ENCODE measurements around the gene LCNL1.
A peak's percentile ranks its signal among the peaks of the same experiment; 100 is the strongest.

Gene LCNL1

DNA sequence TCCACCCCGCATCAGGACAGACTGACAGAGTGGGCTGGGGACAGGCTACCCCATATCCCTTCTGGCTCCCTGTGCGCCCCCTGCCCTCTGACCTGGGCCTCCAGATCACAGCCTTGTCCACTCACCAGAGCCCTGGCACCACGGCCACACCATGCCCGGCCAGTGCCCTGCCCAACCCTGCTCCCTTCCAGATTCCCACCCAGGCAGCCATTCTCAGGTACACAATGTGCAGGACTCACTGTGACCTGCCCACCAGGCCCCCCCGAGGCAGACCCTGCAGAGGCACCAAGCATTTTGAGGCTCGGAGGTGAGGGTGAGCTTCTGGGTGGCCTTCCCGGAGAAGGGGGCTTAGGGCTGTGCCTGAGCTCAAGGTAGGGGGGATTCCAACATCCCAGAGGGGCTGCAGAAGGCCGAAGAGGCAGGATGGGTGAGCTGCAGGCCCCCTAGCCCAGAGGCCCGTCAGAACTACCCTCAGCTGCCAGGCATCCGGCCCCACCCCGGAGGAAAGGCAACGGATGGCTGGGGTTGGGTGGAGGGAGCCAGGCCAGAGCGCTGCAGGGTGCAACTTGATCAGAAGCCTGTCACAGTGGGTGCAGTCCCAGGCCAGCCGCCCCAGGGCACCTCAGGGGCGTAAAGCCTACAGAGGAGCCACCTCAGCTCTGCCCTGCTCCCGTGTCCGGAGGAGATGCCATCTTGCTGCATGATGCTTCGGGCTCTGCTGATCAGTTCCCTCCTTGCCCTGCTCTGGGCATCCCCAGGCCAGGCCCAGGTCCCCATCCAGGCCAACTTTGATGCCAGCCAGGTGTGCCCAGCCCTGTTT is at the start of gene LCNL1:
LCNL1 (plus strand) TSS at position 762 of the 820 bp plus-strand sequence. CDS start 594 bp downstream, outside the sequence.
- no peak for DNase-seq

DNA sequence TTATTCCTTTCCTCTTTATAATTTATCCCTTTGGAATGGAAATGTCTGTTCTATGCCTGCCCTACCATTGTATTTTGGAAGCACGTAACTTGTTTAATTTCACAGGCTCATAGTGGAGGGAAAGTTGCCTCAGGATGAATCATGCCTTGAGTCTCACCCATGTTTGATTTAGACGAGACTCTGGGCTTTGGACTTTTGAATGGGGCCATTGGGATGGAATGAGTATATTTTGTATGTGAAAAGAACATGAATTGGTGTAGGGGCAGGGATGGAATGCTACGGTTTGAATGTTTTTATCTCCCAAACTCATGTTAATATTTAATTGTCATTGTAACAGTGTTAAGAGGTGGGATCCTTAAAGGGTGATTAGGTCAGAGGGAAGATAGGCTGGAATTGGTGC is 48.5 kb upstream of the LCNL1 start:
- DNase-seq: no peak

DNA sequence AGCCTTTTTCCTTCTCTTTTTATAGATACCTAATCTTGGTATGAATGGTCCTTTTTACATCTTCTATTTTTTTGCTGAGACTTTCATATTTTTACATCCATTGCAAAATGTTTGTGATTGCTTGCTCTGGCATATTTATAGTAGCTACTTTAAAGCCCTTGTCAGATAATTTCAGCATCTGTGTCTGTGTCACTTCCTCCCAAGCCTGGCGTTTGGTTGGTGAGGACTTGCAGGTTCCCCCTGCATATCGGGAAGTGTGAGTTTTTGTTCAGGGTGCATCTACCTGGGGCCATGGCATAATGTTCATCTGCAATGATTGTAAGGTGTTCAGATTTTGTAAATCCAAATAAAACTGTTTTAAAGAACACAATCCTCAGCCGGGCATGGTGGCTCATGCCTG is 47.1 kb upstream of the LCNL1 start:
- no peak for DNase-seq

DNA sequence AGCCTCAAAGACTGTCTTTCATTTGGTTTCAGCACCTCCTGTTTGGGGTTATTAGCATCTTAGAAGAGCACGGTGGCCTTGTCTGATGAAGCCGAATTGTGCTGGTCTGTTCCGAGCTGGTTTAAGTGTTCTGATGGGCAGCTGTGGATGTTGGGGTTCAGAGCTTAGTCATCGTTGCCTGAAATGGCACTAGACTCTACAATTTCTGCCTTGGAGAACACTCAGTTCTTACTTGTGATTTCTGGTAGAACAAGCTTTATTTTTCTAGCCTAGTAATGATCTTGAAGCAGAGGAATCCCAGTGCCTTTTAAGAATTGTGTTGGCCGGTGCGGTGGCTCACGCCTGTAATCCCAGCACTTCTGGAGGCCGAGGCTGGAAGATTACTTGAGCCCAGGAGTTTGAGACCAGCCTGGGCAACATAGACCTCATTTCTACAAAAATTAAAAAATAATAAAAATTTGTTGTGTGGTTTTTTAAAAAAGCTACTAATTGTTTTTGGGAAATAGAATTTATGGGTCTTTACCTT is 46.1 kb upstream of the LCNL1 start:
- DNase-seq: no peak

GRCh38 chr9:136937186-136938001 is 45.4 kb upstream of the LCNL1 start:
- no peak for DNase-seq

DNA sequence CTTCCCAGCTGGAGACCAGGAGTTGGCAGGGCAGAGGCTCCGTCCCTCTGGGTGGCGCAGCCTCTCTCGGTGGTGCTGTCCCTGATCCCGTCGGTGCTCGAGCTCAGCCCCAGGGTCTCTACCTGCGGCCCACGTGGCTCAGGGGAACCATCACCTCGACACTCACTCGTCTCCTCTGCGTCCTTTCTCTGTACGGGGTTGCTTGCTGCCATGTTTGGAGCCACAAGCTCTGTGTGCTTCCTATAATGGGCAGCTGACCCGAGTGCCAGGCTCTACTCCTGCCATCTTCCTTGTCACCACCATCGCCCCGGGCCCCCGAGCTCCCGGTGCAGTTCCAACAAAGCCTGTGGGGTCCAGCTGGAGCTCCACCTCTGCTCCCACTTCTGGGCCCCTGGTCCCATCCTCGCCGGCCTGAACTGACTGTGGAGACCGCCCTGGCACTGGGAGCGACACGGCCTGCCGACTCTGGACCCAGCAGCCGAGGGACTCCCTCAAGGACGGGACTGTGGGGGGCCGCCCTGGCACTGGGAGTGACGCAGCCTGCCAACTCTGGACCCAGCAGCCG is 43.3 kb upstream of the LCNL1 start:
- DNase-seq: no peak

DNA sequence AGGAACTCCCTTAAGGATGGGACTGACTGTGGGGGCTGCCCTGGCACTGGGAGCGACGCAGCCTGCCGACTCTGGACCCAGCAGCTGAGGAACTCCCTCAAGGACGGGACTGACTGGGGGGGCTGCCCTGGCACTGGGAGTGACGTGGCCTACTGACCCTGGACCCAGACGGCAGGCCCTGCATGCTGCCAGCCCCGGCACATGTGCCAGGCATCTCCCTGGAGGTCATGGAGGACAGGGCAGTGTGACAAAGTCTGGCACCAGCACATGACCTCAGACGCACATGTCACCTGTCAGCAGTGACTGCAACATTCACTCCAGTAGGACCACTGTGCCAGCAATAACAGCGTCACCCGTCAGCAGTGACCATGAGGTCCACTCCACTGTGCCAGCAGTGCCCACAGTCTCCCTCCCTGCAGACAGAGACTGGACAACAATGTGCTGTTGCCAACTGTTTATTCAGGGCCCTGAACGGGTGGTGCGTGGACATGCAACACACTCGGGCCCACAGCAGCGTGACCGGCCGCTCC is 42.7 kb upstream of the LCNL1 start:
- DNase-seq: no peak

DNA sequence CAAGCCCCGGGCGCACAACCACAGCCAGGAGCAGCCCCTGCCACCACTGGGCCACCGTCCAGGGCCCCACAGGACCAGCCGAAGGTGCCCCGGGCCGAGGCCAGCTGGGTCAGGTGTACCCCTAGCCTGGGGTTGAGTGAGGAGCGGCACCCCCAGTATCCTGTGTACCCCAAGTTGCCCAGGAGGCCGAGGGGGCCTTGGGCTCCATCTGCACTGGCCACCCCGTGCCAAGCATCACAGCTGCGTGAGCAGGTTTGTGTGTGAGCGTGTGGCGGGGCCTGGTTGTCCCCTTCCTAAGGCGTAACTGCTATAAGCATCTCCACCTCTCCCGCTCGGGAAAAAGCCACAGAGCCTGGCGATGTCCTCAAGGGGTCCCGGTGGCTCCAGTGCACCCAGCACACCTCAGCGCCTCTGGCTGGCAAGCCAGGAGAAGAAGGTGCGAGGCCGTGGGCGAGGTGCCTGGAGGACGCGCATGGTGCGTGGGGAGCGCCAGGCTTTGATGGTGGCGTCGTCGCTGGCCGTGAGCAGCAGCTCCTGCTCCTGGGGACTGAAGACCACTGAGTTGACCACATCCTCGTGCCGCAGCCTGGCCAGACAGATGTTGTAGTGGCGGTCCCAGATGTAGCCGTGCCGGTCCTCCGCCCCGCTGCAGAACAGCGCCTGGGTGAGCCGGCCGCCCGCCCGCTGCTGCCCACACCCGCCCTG is 42.1 kb upstream of the LCNL1 start:
- DNase-seq: no peak

GRCh38 chr9:136941231-136942111 is 41.3 kb upstream of the LCNL1 start:
- no peak for DNase-seq

DNA sequence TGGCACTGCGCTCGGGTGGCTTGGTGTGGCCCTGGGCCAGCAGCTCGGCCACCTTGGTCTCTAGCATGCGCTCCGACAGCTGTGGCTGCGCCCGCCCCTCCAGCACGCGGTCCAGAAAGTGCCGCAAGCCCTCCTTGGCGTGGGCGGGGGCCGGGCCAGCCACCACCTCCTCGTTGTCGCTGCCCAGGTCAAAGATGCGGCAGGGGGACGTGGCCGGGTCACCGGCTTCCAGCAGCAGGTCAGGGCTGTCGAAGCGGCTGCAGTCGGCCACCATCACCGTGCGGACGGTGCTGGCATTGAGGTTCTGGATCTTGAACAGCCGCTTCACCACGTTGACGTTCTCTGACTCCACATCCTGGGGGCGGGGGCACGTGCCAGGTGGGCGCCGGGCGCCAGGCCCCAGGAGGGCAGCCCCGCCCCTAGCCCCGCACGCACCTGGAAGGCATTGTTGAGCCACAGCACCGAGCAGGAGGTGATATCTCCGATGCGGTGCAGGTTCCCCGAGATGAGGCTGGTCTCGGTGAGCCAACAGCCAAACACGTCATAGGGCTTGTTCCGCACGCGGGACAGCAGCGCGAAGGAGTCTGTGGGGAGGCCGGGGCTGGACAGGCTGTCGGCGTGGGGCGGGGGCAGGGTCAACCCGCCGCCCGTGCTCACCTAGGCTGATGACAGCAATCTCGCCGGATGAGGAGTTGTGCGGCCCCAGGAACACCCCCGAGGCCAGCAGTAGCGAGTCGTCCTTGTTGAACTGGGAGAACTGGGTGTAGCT is 40.5 kb upstream of the LCNL1 start:
- no peak for DNase-seq

DNA sequence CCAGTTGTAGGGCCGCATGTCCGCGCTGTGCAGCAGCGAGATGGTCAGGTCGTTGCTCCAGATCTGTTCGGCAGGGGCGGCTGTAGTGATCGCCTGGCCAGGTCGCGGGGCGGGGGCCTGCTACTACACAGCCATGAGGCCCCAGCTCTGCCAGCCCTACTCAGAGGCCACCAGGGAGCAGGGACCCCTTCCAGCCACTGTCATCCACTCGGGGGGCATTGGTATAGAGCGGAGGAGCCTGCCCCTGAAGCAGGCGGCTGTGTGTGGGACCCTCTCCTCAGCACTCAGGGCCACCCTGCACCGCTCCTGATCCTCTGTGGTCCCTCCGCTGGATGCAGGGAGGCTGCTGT is 39.9 kb upstream of the LCNL1 start:
- DNase-seq: no peak

DNA sequence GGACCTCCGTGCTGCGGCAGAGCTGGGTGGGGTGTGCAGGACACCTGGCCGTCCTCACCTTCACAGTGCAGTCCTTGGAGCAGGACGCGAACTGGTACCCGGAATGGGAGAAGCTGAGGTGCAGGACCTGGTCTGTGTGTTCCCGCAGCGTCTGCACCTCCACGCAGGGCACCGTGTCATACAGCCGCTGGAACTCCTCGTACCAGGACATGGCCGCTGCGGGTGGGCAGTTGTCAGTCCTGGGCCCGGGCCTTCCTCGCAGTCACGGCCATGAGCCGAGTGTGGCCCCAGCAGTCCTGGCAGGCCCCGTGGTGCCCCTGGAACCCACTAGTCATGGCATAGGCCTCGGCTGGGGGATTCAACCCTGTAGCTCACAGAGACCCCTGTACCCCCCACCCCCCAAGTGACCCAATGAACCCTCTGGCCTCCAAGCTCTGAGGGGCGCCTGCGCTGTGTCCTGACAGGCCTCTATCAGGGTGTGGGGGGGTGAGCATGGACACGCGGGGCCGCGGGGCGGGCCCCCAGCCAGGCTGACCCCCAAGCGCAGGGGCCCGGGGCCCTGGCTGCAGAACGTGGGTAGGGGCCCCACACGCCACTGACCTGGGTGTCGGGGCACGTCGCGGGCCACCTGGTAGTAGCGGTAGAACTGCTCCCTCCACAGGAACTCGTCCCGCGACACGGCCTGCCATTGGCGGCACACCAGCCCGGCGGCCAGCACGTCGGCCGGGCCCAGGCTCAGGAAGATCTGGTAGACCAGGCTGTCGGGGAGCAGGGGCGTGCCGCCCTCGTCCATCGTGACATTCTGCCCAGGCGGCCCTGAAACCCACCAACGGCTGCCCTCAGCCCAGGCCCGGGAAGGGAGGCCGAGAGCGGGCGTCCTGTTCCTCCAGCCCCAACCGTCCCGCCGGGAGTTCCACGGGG is 39.2 kb upstream of the LCNL1 start:
- DNase-seq: no peak

GRCh38 chr9:136944212-136944518 is 38.6 kb upstream of the LCNL1 start:
- no peak for DNase-seq

DNA sequence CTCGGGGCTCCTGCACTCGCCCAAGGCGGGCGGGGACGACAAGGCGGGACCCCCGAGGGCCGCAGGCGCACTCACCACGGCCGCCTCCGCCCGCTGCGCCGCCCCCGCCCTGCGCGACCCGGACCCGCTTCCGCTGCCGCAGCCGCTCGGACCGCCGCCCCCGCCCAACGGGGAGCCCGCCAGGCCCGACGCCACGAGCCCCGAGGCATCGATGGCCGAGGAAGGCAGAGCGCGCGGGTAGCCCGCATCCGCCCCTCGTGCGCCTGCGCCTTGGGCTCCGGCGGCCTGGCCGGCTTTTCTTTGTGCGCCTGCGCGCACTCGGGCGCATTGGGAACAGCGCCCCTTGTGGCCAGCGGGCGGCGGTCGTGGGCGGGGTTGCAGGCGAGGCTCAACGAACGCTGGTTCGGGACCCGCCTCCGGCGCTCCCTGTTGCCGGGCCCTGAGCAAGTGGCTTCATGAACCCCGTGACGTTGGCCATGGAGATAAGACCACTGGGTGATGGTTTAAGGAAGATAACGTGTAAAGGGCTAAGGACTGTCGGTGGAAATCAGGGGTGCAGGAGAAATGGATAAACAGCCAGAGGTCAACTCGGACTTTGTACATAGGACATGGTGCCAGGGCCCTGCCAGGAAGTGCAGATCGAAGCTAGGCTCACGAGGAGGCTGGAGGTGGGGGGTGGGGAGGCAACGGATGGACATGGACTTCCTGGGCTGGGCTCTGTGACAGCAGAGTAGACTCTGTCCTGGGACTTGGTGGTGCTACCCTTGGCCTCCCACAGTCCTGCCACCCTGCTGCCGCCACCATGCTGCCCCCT is 38.1 kb upstream of the LCNL1 start, which contains the start of the genes C8G and FBXW5:
C8G (plus strand) TSS at position 725 of the 814 bp plus-strand sequence; CDS start at position 803, 78 bp downstream.
FBXW5 (minus strand) TSS at position 220 of the 814 bp plus-strand sequence. CDS start 655 bp downstream, outside the sequence.
- DNase-seq: peak; percentile 89

DNA sequence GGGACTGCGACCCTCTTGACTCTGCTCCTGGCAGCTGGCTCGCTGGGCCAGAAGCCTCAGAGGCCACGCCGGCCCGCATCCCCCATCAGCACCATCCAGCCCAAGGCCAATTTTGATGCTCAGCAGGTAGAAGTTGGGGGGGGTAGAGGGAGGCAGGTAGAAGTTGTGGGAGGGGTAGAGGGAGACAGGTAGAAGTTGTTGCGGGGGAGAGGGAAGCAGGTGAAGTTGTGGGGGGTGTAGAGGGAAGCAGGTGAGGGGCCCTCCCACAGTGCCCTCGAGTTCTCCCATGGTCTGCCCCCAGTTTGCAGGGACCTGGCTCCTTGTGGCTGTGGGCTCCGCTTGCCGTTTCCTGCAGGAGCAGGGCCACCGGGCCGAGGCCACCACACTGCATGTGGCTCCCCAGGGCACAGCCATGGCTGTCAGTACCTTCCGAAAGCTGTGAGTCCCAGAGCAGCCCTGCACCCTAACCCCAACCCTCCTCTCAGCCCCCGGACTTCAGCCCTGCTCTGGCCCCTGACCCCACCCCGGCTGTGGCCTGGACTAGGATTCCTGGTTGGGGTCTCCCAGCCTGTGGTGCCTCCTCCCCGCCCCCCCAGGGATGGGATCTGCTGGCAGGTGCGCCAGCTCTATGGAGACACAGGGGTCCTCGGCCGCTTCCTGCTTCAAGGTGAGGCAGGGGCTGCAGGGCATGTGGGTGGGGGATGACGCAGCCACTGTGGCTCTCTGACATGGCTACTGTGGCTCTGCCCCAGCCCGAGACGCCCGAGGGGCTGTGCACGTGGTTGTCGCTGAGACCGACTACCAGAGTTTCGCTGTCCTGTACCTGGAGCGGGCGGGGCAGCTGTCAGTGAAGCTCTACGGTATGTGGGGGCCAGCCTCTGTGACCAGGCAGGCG is 37.2 kb upstream of the LCNL1 start:
- DNase-seq: no peak

- DNase-seq: no peak
These were observed 36.4 kb upstream of the LCNL1 start for GRCh38 chr9:136946228-136947027.

Measured in NCI-H1105 treated with DMSO at 0.1 percent for 48 hours (cell line).